ENCODE data around the gene NDRG4.

NDRG4 gene

DNA sequence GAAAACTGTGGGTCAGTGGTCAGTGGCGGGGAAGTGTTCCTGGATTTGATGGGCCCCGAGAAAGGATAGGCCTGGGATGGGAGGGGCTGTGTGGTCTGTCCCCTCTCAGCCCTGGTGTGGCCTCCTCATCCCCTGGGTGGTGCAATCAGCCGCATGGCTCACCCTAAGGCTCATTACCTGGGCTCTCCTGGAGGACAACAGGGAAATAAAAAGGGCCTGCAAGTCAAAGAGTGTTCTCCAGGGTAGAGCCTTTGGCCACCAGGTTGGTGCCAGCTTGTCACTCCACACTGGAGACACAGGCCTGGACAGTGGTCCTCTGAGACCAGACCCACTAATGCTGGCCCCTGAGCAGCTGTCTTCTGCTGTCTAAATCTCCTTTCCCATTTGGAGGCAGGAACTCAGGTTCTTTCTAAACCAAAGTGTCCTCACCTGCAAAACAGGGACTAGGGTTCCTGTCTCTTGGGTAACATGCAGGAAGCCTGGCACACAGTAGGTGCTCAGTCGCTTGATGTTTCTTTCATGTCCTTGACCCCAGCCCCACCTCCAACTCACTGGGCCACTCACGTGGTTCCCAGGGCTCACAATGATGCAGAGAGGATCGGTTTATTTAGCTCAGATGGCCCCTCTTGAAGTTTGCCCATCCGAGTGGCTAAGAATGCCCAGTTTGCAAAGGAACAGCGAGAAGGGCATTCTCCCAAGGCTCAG, 2.4 kb downstream of the NDRG4 start:
- no peak for DNase-seq (ENCODE audit: low spot score)
- TF ChIP-seq, protein P1, sequence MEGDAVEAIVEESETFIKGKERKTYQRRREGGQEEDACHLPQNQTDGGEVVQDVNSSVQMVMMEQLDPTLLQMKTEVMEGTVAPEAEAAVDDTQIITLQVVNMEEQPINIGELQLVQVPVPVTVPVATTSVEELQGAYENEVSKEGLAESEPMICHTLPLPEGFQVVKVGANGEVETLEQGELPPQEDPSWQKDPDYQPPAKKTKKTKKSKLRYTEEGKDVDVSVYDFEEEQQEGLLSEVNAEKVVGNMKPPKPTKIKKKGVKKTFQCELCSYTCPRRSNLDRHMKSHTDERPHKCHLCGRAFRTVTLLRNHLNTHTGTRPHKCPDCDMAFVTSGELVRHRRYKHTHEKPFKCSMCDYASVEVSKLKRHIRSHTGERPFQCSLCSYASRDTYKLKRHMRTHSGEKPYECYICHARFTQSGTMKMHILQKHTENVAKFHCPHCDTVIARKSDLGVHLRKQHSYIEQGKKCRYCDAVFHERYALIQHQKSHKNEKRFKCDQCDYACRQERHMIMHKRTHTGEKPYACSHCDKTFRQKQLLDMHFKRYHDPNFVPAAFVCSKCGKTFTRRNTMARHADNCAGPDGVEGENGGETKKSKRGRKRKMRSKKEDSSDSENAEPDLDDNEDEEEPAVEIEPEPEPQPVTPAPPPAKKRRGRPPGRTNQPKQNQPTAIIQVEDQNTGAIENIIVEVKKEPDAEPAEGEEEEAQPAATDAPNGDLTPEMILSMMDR (IDR thresholded peaks at IDR 0.05; ENCODE audit: extremely low read depth, missing control alignments) = no peak

DNA sequence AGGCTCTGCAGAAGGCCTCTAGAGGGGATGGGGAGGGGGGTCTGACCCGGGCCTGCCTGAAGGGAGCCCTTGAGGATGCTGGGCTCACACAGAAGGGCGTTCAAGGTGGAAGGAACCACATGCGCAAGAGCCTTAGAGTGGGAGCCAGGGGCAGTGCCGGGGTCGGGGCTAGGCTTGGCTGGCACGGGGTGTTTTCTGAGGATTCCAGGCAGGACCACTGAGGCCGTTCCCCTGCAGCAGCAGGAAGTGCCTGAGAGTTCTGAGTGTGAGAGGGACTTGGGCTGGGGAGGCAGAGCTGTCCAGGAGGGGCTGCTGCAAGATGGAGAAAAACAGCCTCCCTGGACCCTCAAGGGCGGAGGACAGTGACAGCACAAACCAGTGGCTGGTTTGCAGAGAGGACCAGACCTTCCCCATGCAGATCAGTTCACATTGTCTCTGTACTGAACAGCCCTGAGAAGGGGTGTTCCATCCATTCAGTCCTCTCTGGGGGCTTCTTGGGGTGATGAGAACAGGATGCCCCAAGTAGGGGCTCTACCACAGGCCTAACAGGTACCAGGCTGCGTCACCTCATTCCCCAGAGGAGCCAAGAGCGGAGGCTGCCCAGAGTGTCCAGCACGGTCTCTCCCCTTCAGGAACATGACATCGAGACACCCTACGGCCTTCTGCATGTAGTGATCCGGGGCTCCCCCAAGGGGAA, 3.4 kb downstream of the NDRG4 start:
- TF ChIP-seq, protein P1 (IDR thresholded peaks at IDR 0.05; ENCODE audit: extremely low read depth, missing control alignments) = no peak
- no peak for DNase-seq (ENCODE audit: low spot score)

DNA sequence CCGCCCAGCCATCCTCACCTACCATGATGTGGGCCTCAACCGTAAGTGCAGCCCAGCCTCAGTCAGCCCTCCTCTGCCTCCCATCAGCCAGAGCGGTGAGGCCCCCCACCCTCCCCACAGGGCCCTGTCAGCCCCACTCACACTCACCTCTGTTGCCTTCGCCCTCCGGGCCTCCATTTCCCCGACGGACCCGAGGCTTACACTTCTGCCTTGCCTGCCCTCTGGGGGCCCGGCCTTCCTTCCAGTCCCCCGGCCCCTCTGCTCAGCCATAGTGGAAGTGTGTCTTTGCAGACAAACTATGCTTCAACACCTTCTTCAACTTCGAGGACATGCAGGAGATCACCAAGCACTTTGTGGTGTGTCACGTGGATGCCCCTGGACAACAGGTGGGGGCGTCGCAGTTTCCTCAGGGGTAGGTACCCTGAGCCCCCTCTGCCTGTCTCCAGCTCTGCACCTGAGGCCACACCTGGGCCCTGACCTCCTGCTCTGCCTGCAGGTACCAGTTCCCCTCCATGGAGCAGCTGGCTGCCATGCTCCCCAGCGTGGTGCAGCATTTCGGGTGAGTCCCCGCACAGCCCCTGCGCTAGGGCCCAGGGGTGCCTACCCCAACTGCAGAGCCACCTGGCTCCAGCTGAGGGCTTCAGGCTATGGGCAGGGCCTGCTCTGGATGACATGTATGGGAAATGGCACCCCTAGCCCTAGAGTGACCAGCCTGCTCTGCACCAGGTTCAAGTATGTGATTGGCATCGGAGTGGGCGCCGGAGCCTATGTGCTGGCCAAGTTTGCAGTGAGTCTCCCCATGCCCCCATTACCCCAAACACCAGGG, 4.1 kb downstream of the NDRG4 start:
- DNase-seq (ENCODE audit: low spot score) = no peak
- TF ChIP-seq, protein P1 (IDR thresholded peaks at IDR 0.05; ENCODE audit: extremely low read depth, missing control alignments) = no peak

DNA sequence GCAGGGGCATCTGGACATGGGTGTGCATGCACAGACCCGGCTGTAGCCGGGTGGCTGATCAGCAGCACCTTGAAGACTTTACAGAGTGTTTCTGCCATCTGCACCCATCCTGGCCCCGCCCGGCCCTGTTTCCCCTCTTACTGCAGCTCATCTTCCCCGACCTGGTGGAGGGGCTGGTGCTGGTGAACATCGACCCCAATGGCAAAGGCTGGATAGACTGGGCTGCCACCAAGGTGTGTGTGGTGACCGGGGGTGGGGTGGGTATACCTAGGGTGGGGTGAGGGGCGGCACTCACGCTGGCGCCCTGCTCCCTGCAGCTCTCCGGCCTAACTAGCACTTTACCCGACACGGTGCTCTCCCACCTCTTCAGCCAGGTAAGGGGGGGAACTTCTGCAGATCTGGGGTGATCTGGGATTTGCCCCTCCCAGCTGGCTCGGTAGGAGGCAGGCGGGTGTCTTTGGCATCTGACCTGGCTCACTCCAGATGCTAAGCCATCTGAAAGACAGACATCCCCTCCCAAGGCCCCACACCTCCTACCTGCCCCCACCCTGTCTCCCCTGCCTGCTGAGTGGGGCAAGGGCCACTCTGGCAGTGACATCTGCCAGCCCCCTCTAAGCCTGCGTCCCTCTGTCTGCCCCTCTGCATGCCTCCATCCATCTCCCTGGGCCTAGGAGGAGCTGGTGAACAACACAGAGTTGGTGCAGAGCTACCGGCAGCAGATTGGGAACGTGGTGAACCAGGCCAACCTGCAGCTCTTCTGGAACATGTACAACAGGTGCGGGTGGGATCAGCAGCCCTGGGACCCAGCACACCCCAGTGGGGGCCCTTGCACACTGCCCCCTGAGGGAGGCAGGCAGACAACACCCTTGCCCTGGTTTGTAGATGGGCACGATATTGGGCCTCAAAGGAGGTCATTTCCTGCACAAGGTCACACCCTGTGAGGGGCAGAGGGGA, 6.6 kb downstream of the NDRG4 start:
- TF ChIP-seq, protein P1 (IDR thresholded peaks at IDR 0.05; ENCODE audit: extremely low read depth, missing control alignments) = no peak
- DNase-seq (ENCODE audit: low spot score) = no peak

DNA sequence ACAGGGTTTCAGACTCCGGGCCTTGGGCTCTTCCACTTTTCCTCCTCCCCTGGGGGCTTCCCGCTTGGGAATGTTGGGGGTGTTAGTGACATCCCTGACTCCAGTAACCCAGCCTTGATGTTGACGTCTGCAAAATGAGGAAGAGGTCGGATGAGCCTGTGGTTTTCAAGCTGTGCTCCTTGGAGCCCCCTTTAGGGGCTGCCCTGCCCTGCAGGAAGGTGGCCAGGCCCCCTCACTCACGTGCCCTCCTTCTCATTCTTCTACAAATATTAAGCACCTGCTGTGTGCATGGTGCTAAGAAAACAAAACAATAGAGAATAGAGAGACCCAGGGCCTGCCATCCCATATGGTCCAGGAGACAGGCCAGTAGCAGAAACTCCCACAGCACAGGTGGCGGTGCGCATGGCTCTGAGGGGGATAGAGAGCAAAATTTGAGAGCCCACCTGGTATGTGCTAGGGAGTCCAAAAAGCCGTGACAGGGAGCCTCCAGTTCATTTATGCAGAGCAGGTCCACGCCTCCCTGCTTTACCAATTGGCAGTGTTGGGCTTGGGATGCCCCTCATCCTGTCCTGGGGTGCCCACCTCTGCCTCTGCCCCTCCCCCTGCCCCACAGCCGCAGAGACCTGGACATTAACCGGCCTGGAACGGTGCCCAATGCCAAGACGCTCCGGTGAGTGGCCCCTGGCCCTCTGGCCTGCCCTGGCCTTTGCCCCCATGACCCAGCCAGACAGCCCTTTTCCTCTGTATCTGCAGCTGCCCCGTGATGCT, 7.4 kb downstream of the NDRG4 start:
- TF ChIP-seq, protein P1 (IDR thresholded peaks at IDR 0.05; ENCODE audit: extremely low read depth, missing control alignments) = no peak
- no peak for DNase-seq (ENCODE audit: low spot score)

DNA sequence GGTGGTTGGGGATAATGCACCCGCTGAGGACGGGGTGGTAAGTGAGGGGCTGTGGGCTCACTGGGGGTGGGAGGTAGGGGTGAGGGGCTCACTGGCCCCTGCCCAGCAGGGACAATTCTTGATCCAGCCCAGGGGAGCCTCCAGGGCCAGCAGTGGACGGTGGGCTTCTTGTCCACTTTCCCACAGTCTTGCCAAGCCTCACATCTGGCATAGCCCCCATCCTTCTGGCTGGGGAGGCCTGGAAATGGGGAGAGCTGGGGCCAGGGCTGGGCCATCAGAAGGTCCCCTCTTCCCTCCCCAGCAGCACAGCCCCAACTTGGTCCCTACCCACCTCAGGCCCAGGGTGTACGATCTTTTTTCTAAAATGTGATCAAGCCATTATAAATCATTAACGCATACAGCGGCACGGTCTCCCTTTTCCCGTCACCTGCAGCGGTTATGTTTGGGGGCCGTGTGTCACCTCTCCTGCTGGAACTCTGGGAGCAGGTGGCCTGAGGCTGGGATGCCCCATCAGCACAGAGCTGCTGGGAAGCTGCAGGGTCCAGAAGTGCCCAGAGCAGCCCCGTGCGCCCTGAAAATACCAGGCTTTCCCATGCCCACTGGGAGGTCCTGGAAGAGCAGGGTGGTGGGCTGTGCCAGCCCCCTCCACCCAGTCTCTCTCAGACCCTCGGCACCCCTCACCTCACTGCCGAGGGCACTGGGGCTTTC, 8.2 kb downstream of the NDRG4 start:
- TF ChIP-seq, protein P1 (IDR thresholded peaks at IDR 0.05; ENCODE audit: extremely low read depth, missing control alignments) = no peak
- DNase-seq (ENCODE audit: low spot score) = no peak

All from GM20000 (cell line).